ENCODE data around the gene SPDYE2.
"Not testable (repeated sequence)": the region's sequence is repeated elsewhere in the genome, so short reads cannot be mapped to it uniquely, and the experiment has no call there.

DNA sequence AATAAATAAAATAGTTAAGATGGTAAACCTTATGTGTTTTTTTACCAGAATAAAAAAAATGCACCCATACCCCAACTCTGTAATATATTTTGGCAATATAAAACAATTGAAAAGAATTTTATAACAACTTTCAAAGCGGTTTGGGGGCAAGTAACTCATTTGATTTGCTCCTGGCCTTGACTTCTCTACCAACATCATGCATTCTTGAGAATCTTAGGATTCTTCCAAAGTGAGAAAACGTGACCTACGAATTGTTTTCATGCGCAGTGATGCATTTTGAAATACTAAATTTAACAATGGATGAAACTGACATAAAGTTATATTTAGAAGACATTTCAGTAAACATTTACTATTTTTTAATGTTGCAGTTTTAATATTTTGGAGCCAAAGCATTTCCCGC is 30.2 kb upstream of the SPDYE2 start:
- TF ChIP-seq, protein P1, sequence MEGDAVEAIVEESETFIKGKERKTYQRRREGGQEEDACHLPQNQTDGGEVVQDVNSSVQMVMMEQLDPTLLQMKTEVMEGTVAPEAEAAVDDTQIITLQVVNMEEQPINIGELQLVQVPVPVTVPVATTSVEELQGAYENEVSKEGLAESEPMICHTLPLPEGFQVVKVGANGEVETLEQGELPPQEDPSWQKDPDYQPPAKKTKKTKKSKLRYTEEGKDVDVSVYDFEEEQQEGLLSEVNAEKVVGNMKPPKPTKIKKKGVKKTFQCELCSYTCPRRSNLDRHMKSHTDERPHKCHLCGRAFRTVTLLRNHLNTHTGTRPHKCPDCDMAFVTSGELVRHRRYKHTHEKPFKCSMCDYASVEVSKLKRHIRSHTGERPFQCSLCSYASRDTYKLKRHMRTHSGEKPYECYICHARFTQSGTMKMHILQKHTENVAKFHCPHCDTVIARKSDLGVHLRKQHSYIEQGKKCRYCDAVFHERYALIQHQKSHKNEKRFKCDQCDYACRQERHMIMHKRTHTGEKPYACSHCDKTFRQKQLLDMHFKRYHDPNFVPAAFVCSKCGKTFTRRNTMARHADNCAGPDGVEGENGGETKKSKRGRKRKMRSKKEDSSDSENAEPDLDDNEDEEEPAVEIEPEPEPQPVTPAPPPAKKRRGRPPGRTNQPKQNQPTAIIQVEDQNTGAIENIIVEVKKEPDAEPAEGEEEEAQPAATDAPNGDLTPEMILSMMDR (IDR thresholded peaks at IDR 0.05), result not testable (repeated sequence)
- TF ChIP-seq ZFX (IDR thresholded peaks at IDR 0.05; ENCODE audit: borderline replicate concordance), result not testable (repeated sequence)
